ENCODE results near the gene CDC42SE1.

The CDC42SE1 gene

GRCh38 chr1:151055581-151055980, 3.8 kb downstream of the CDC42SE1 start:
- ChIA-PET POLR2A (no interaction called here), CTCF (interaction anchor here (0.8 to 9.5 kb wide), 6 partner anchors 7 to 101 kb away, joined by 3 to 69 read pairs (median 4); partner anchors contain the start of genes C1orf56, GABPB2, MINDY1 and TNFAIP8L2)
- TF ChIP-seq, protein P1, sequence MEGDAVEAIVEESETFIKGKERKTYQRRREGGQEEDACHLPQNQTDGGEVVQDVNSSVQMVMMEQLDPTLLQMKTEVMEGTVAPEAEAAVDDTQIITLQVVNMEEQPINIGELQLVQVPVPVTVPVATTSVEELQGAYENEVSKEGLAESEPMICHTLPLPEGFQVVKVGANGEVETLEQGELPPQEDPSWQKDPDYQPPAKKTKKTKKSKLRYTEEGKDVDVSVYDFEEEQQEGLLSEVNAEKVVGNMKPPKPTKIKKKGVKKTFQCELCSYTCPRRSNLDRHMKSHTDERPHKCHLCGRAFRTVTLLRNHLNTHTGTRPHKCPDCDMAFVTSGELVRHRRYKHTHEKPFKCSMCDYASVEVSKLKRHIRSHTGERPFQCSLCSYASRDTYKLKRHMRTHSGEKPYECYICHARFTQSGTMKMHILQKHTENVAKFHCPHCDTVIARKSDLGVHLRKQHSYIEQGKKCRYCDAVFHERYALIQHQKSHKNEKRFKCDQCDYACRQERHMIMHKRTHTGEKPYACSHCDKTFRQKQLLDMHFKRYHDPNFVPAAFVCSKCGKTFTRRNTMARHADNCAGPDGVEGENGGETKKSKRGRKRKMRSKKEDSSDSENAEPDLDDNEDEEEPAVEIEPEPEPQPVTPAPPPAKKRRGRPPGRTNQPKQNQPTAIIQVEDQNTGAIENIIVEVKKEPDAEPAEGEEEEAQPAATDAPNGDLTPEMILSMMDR (IDR thresholded peaks at IDR 0.05; ENCODE audit: control extremely low read depth, extremely low read depth, low read depth, missing control alignments), result no peak
- DNase-seq (ENCODE audit: extremely low spot score), result no peak

DNA sequence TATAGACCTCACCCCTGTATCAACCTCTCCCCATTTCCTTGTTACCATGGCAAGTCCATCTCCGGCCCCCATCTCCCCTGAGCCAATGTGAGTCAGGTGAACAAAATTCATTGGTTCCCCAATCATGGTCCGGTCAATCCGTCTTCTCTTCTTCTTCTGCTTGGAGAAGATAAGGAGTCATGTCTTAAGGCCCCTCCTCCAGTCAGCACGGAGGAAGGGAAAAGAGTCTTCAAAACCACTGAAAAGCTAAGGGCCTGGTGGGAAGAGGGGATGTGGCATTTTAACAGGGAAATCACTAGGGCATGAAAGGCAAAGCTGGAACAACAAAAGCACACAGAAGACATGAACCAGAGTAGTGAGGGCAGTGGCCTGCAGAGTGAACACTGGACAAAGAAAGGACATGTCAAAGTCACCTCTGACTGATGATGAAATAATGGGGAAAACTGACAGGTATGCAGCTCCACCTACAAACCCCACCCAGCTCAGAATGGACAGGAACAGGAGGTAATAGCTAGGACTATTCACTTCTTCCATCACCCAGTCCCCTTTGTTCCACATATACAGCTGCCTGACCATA, 4.4 kb downstream of the CDC42SE1 start:
- POLR2A ChIA-PET, result no interaction called here
- CTCF ChIA-PET, result interaction anchor here (0.8 to 9.5 kb wide), 5 partner anchors 7 to 49 kb away, joined by 3 to 69 read pairs (median 5); partner anchors contain the start of genes C1orf56, GABPB2 and MINDY1
- TF ChIP-seq, protein P1 (IDR thresholded peaks at IDR 0.05; ENCODE audit: control extremely low read depth, extremely low read depth, low read depth, missing control alignments), result no peak
- DNase-seq (ENCODE audit: extremely low spot score), result no peak

DNA sequence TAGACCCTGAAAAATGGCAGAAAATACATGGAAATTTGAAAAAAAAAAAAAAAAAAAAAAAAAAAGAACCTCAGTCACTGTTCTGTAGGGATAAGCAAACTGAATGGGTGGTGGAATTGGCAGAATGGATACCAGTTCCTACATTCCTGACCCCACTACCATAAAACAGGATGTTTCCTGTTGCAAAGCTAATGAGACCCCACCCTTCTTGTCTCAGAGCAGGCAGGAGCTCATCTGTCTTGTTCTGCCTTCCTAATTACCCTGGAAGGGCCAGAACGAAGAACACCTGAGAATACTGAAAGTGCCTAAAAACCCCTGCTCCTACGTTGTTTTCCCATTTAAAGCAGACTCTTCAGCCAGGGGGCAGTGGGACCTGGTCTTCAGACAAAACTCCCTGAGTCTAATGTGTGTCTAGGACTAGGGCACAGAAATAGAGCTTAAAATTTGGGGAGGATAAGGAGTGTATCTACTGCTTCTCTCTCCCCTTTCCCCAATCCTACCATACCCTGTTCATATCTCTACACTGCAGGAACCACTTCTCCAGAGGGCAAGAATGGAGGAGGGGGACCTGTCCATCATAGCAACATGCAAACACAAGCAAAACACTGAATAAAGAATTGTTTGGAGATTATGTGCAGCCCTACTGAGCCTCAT, 7.9 kb downstream of the CDC42SE1 start:
- POLR2A ChIA-PET, result interaction anchor here (0.6 kb wide), 1 partner anchor 29 kb away, joined by 3 read pairs; no protein-coding TSS in a partner anchor
- TF ChIP-seq, protein P1 (IDR thresholded peaks at IDR 0.05; ENCODE audit: control extremely low read depth, extremely low read depth, low read depth, missing control alignments), result no peak
- CTCF ChIA-PET, result interaction anchor here (1.0 to 6.8 kb wide), 4 partner anchors 8 to 27 kb away, joined by 3 to 69 read pairs (median 6); partner anchors contain the start of genes CDC42SE1, GABPB2 and MLLT11
- no peak for DNase-seq (ENCODE audit: extremely low spot score)

- TF ChIP-seq, protein P1 (IDR thresholded peaks at IDR 0.05; ENCODE audit: control extremely low read depth, extremely low read depth, low read depth, missing control alignments), result no peak
- CTCF ChIA-PET, result interaction anchor here (0.7 to 6.8 kb wide), 5 partner anchors 9 to 26 kb away, joined by 3 to 69 read pairs (median 4); partner anchors contain the start of genes CDC42SE1, GABPB2 and MLLT11
- POLR2A ChIA-PET, result interaction anchor here (1.3 kb wide), 1 partner anchor 8 kb away, joined by 10 read pairs; no protein-coding TSS in a partner anchor
- no peak for DNase-seq (ENCODE audit: extremely low spot score)
Measured at GRCh38 chr1:151050051-151050688, 9.3 kb downstream of the CDC42SE1 start.

DNA sequence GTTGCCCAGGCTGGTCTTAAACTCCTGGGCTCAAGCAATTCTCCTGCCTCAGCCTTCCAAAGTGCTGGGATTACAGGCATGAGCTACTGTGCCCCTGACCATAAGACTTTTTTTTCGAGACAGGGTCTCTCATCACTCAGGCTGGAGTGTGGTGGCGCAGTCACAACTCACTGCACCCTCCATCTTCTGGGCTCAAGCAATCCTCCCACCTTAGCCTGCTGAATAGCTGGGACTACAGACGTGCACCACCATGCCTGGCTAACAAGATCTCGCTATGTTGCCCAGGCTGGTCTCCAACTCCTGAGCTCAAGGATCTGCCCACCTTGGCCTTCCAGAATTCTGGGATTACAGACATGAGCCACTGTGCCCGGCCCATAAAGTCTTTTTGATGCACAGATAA, 10.0 kb downstream of the CDC42SE1 start:
- CTCF ChIA-PET, result interaction anchor here (0.7 to 6.8 kb wide), 5 partner anchors 10 to 25 kb away, joined by 3 to 69 read pairs (median 4); partner anchors contain the start of genes CDC42SE1, GABPB2 and MLLT11

More for the DNA sequence above, 10.0 kb downstream of the CDC42SE1 start:
- DNase-seq (ENCODE audit: extremely low spot score), result no peak
- POLR2A ChIA-PET, result interaction anchor here (0.8 to 1.3 kb wide), 2 partner anchors 9 to 13 kb away, joined by 6 to 10 read pairs; no protein-coding TSS in a partner anchor
- TF ChIP-seq, protein P1 (IDR thresholded peaks at IDR 0.05; ENCODE audit: control extremely low read depth, extremely low read depth, low read depth, missing control alignments), result no peak

All from GM10248 (cell line).